Activated CD4-positive, CD25-positive, alpha-beta regulatory T cell treated with anti-CD3 and anti-CD28 coated beads, Interleukin-2, amount 50 U/mL, for 16 hours (primary cell): ENCODE results near the gene GBX1.

ENCODE experiments used
- DNase-seq: peaks from one replicate; pipeline ENCODE4 v3.0.0-alpha.2; 2020; ENCODE audit warnings: low read depth, low spot score

Gene GBX1

GRCh38 chr7:151167197-151167961 is at the start of gene GBX1:
Gene GBX1, minus strand, starts transcription at chr7:151167694. Its CDS starts 146 bp downstream, at chr7:151167548.
- DNase-seq: no peak

- no peak for DNase-seq
These were observed 47.9 kb upstream of the GBX1 start for GRCh38 chr7:151215396-151215795.

GRCh38 chr7:151213826-151214225 is 46.3 kb upstream of the GBX1 start:
- DNase-seq: no peak

- DNase-seq: no peak
These were observed 45.1 kb upstream of the GBX1 start for GRCh38 chr7:151212626-151213025.

GRCh38 chr7:151211155-151211772 is 43.8 kb upstream of the GBX1 start:
- DNase-seq: no peak

- DNase-seq: no peak
These were observed 42.8 kb upstream of the GBX1 start, which contains the start of gene H2BK1 for GRCh38 chr7:151210087-151210854. Gene H2BK1, minus strand, starts transcription at chr7:151210488. Its CDS starts 170 bp downstream, at chr7:151210318.

- DNase-seq: no peak
These were observed 42.1 kb upstream of the GBX1 start for GRCh38 chr7:151209588-151209987.

GRCh38 chr7:151208253-151208862 is 40.9 kb upstream of the GBX1 start:
- no peak for DNase-seq

GRCh38 chr7:151207804-151208203 is 40.3 kb upstream of the GBX1 start:
- no peak for DNase-seq

GRCh38 chr7:151207315-151207714 is 39.8 kb upstream of the GBX1 start:
- DNase-seq: no peak

GRCh38 chr7:151206914-151207313 is 39.4 kb upstream of the GBX1 start:
- no peak for DNase-seq

- no peak for DNase-seq
These were observed 38.2 kb upstream of the GBX1 start for GRCh38 chr7:151205730-151206129.

- no peak for DNase-seq
These were observed 37.0 kb upstream of the GBX1 start for GRCh38 chr7:151204383-151205032.

GRCh38 chr7:151202836-151203235 is 35.3 kb upstream of the GBX1 start:
- no peak for DNase-seq

GRCh38 chr7:151201751-151202150 is 34.3 kb upstream of the GBX1 start:
- DNase-seq: no peak

- no peak for DNase-seq
These were observed 33.9 kb upstream of the GBX1 start for GRCh38 chr7:151201344-151201743.

- DNase-seq: no peak
These were observed 31.7 kb upstream of the GBX1 start for GRCh38 chr7:151198945-151199848.

- DNase-seq: no peak
These were observed 30.4 kb upstream of the GBX1 start for GRCh38 chr7:151197932-151198331.

GRCh38 chr7:151195616-151196450 is 28.3 kb upstream of the GBX1 start:
- no peak for DNase-seq

GRCh38 chr7:151194188-151194587 is 26.7 kb upstream of the GBX1 start:
- no peak for DNase-seq
